Central memory CD8-positive, alpha-beta T cell (primary cell): ENCODE measurements around the gene GRIN1.
A peak's percentile ranks its signal among the peaks of the same experiment; 100 is the strongest.

Experiments
- ATAC-seq: fragments of 150-1000 bp; cut with Tn5 transposase; replicated peaks from 2 replicates; pipeline ENCODE4 v1.10.0; 2022; ENCODE audit warnings: mild to moderate bottlenecking, moderate FRiP score, moderate number of reproducible peaks; ENCODE audit not compliant: poor library complexity, severe bottlenecking; ENCODE audit errors: extremely low read depth
- DNase-seq, 2 donors: peaks; one replicate each; pipeline ENCODE4 v3.0.0; 2021; ENCODE audit warnings: low spot score in 2 of 2
- H3K27ac Mint-ChIP-seq: one replicate; pipeline ENCODE4 v1.8.0; 2022; ENCODE audit warnings: low read depth, mild to moderate bottlenecking, moderate library complexity, mixed read lengths
- H3K27me3 Mint-ChIP-seq: one replicate; pipeline ENCODE4 v1.8.0; 2022; ENCODE audit warnings: mixed read lengths
- H3K36me3 Mint-ChIP-seq: one replicate; pipeline ENCODE4 v1.8.0; 2022; ENCODE audit warnings: mild to moderate bottlenecking, moderate library complexity, mixed read lengths; ENCODE audit not compliant: insufficient read depth
- H3K4me1 Mint-ChIP-seq: one replicate; pipeline ENCODE4 v1.8.0; 2022; ENCODE audit warnings: mixed read lengths
- H3K4me3 Mint-ChIP-seq: one replicate; pipeline ENCODE4 v1.8.0; 2022; ENCODE audit warnings: mild to moderate bottlenecking, moderate library complexity, mixed read lengths
- H3K9me3 Mint-ChIP-seq: one replicate; pipeline ENCODE4 v1.8.0; 2022; ENCODE audit warnings: mixed read lengths

GRIN1 gene

DNA sequence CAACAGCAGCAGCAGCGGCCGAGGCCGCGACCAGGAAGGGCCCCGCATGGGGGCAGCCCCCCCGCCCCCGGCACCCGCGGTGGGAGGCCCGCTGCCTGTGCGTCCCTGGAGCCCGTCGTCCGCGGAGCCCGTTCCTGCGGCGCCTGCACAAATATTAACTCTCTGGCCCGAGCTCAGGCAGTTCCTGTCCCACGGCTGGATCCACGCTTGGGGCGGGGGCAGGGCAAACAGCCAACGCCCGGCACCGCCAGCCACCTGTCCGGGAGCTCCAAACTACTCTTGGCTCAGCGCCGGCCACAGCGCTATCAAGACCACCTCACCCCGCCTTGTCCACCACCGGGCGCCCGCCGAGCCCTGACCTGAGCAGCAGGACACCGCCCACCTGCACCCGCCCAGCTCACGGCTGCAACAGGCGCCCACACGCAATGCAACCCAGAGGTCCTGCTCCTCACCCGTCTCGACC lies 31.0 kb downstream of the GRIN1 start, which contains the start of gene LRRC26:
Gene LRRC26 (minus strand): TSS at position 156 of the 463 bp plus-strand sequence. CDS start 108 bp downstream, at position 48.
- peaks cover 3% of the 10 kb centered on the region for H3K4me1 Mint-ChIP-seq
- DNase-seq = no peak

DNA sequence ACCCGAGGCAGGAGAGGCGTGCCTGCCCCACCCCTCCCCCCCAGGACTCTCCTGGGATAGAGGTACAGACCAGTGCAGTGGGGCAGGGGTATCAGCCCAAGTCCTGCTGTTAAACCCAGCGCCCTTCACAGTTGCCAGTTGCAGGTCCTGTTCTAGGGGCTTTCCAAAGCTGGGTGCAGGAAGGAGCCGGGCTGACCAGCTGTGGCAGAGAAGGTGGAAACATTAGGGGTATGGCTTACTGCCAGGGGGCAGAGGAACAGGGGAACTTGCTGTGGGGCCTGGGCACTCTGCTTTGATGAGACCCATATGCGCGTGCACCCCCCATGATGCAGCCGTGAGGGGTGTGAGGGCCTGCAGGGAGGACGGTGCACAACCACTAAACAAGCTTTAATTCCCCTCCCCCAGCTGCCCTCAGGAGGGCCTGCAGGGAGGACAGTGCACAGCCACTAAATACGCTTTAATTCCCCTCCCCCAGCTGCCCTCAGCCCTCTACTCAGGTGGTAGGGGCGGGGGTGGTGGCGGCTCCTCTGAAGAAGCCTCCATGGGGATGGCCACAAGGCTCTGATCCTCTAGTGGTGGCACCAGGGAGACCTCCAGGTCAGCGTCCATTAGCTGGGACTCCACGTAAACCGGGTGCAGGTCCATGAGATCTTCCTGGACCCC lies 31.7 kb downstream of the GRIN1 start:
- H3K4me3 Mint-ChIP-seq = no peak overlapping the region
- no peak for DNase-seq
- peaks cover 3% of the 10 kb centered on the region for H3K4me1 Mint-ChIP-seq
- H3K27me3 Mint-ChIP-seq = peaks cover 24% of the 10 kb centered on the region
- H3K27ac Mint-ChIP-seq = no peak overlapping the region
- no peak for ATAC-seq
- no peaks in the 10 kb centered on the region for H3K9me3 Mint-ChIP-seq
- peaks cover 5% of the 10 kb centered on the region for H3K36me3 Mint-ChIP-seq

More for the DNA sequence above, 31.0 kb downstream of the GRIN1 start, which contains the start of gene LRRC26:
- ATAC-seq = no peak
- H3K27me3 Mint-ChIP-seq = peaks cover 30% of the 10 kb centered on the region
- H3K27ac Mint-ChIP-seq = no peak within 1 kb of the TSS
- H3K9me3 Mint-ChIP-seq = no peaks in the 10 kb centered on the region
- peak within 1 kb of the TSS; percentile 37 for H3K4me3 Mint-ChIP-seq
- peaks cover 5% of the 10 kb centered on the region for H3K36me3 Mint-ChIP-seq

DNA sequence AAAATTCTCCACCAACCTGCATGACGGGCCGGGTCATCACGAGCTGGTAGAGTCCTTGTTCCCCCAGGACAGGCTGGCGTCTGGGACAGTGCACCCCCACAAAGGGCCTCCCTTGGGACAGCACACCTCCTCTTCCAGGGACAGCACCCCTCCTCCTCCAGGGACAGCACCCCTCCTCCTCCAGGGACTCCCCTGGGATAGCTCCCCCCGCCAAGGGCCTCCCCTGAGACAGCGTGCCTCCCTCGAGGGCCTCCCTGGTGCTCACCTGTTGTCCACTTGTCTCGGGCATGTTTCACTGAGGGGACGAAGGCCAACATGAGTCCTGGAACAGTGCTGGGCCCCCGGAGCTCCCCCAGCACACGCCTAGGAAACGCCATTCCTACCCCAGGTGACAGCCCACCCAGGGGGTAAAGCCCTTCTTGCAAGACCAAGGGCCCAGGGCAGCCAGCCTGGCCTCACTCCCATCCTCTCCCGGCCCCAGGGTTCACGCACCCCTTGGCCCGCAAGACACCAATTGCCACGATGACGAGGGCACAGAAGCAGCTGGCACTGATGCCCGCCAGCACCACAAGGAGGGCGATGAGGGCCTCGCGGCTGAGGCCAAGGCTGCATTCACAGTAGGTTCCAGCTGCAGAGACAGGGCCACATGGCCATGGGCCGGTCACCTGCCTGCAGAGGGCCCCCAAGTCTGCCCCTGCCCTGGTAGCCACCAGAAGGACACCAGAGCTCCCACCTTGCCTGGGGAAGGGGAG lies 32.4 kb downstream of the GRIN1 start:
- no peak for DNase-seq
- peaks cover 16% of the 10 kb centered on the region for H3K27me3 Mint-ChIP-seq
- peak overlapping the region; percentile 11 for H3K4me3 Mint-ChIP-seq
- H3K4me1 Mint-ChIP-seq = peaks cover 7% of the 10 kb centered on the region
- H3K27ac Mint-ChIP-seq = no peak overlapping the region
- no peaks in the 10 kb centered on the region for H3K9me3 Mint-ChIP-seq
- peaks cover 6% of the 10 kb centered on the region for H3K36me3 Mint-ChIP-seq
- no peak for ATAC-seq

DNA sequence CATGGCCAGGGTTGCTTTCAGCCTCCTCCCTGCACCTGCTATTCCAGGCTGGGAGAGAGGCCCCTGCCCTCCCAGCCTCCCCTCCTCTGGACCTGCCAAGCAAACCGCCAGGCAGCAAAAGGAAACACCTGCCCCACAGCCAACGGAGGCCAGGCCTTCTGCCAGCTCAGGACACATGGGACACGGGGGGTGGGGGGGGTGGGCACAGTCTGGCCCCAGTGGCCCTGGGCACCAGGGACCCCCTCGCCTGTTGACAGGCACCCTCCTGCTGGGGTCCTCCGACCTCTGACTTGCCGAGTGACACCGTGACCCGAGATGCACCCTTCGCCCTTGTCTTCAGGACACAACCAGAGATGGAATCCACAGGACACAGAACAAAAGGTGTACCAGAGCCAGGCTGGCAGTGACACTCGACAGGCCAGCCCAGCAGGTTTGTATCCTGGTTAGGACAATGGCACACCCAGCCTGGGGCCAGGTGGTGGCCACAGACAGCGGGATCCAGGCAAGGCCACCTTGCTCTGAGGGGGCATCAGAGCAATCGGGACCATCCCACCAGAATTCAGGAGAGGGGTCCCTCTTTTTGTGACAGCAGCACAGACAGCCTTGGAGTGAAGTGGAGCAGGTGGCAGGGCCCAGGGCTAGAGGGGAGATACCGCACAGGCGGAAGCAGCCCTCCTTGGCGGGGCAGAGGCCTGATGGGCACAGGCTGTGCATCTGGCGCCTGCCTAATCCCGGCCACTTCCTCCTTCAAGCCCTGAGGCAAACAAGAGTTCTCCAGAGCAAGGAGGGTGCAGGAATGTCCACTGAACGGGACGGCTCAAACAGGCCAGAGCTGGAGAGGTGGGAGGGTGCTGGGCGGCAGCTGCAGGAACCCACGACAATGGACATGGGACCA lies 34.2 kb downstream of the GRIN1 start:
- Mint-ChIP-seq H3K27me3 (peaks cover 9% of the 10 kb centered on the region), H3K4me3 (no peak overlapping the region), H3K36me3 (peaks cover 13% of the 10 kb centered on the region), H3K27ac (no peak overlapping the region), H3K9me3 (no peaks in the 10 kb centered on the region), H3K4me1 (peaks cover 11% of the 10 kb centered on the region)
- ATAC-seq (no peak), DNase-seq (no peak)

DNA sequence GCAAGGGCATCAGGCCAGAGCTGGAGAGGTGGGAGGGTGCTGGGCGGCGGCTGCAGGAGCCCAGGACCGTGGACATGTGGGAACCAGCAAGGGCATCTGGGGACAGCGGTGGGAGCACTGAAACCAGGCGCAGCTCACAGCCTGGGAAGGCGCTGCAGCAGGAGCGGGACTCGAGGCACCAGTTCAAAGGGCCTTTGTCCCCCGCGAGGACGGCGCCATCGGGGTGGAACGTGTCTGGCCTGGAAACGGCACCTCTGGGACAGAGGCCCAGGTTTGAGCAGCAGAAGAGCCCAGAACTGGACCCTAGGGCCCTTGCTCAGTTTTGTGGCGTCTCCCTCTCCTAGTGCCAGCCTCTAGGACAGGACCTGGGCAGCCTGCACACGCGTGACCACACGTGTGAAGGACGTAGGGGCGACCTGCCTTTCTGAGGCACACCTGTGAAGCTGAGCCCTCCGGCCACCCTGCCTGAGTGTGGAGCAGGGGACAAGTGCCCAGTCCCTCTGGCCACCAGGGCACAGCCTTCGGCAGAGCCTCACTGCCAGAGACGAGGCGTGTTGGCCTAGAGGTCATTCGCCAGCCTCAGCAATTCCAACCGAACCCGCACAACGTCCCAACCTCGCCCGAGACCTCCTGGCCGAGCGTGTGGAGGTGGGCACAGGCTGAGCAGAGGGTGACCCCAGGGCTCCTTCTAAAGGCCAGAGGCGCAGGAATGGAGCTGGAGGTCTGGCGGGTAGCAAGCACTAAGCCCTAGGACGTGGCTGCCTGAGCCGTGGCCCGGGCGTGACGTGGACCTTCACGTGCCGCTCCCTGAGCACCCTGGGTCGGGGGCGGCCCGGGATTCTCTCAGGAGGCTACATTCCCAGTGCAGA lies 35.1 kb downstream of the GRIN1 start:
- no peak for ATAC-seq
- H3K27ac Mint-ChIP-seq = no peak overlapping the region
- H3K36me3 Mint-ChIP-seq = peaks cover 17% of the 10 kb centered on the region
- H3K9me3 Mint-ChIP-seq = no peaks in the 10 kb centered on the region
- H3K27me3 Mint-ChIP-seq = peaks cover 9% of the 10 kb centered on the region
- H3K4me3 Mint-ChIP-seq = no peak overlapping the region
- H3K4me1 Mint-ChIP-seq = peaks cover 7% of the 10 kb centered on the region
- no peak for DNase-seq

DNA sequence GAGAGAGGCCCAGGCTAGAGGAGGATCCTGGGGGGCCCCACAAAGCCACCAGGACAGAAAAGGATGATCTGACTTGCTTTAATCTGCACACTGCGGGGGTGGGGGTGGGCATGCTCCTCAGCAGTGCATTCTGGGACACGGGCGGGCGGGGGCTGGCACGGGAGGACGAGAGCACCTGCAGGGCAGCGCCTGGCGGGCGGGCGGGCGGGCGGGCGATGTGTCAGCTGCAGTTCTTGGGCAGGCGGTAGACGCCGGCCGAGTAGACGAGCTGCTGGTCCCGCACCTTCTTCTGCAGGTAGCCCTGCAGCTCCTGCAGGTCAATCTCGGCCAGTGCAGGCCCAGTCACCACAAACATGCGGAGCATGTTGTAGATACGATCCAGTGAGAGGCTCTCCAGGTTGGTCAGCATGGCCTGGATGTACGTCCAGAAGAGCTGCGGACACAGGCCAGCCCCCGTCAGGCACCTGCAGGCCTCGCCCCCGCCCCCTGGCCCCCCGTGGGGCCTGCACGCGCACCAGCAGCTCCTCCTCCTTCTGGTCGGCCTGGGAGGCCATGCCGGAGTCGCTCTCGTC lies 35.9 kb downstream of the GRIN1 start:
- no peak for ATAC-seq
- no peak overlapping the region for H3K4me3 Mint-ChIP-seq

DNA sequence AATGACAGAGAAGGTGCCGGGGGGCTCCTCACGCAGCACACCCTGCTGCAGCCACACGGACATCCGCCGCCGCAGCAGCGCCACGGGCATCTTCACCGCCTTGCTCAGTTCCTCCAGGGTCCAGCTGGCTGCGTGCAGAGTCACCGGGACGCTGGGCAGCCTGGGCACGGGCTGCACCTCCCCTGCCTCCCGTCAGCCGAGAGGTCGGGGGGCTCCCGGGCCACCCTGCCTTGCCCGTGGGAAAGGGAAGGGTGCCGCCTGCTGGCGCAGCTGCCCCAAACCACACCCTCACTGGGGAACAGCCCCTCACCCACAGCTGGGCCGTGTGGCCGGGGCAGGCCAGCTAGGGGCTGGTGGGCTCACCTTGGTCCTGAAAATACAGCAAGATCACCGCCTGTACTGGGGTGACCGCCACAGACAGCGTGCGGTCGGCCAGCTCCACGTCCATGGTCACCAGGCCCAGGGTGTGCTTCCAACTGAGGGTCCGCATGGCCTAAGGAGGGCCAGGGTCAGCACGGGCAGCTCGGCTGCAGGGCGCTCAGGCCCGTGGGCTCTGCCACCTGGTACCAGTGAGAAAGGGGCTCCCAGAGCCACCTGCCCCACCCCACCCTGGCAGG lies 36.5 kb downstream of the GRIN1 start:
- ATAC-seq = no peak

More for the DNA sequence above, 35.9 kb downstream of the GRIN1 start:
- Mint-ChIP-seq H3K27ac (no peak overlapping the region), H3K9me3 (no peaks in the 10 kb centered on the region), H3K36me3 (peaks cover 21% of the 10 kb centered on the region), H3K27me3 (peaks cover 9% of the 10 kb centered on the region), H3K4me1 (peaks cover 7% of the 10 kb centered on the region)
- DNase-seq = no peak

DNA sequence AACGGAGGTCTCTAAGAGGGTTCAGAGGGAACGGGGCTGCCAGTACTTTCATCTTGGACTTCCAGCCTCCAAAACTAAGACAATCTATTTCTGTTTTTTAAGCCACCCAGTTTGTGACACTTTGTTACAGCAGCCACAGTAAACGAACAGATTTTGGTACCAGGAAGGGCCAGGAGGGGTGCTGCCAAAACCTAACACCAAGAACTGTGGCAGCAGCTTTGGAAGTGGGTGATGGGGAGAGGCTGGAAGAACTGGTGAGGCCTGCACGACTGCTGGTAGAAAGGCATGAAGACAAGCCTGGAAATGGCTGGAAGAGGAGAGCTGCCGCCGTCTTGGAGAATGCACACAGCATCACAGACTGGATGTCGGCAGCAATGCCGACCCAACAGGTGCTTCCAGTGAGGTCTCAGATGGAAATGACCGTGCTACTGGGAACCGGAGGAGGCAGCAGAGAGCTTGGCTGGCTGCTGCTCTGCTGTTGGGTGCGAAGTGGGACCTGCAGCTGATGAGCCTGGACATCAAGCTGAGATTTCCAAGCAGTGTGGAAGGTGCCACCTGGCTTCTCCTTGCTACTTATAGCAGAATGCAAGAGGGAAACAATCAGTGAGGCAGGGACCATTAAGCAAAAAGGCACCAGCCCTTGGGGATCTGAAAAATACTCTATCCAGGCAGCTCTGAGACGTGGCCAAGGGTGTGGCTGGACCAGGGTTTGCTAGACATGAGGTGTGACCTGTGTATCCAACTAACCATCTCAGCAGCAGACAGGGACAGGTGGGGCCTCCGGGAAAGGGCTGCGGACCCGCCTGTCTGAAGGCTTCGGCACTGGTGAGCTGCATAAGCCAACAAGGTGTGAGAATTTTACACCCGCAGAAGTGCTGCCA lies 37.6 kb downstream of the GRIN1 start:
- Mint-ChIP-seq H3K4me1 (peaks cover 7% of the 10 kb centered on the region), H3K9me3 (no peaks in the 10 kb centered on the region), H3K36me3 (peaks cover 20% of the 10 kb centered on the region), H3K27me3 (no peaks in the 10 kb centered on the region), H3K27ac (peak overlapping the region; percentile 70), H3K4me3 (no peak overlapping the region)
- DNase-seq (no peak), ATAC-seq (no peak)

More for the DNA sequence above, 36.5 kb downstream of the GRIN1 start:
- no peak overlapping the region for H3K27ac Mint-ChIP-seq
- DNase-seq = no peak
- peaks cover 5% of the 10 kb centered on the region for H3K27me3 Mint-ChIP-seq
- H3K9me3 Mint-ChIP-seq = no peaks in the 10 kb centered on the region
- H3K4me3 Mint-ChIP-seq = no peak overlapping the region
- H3K4me1 Mint-ChIP-seq = peaks cover 7% of the 10 kb centered on the region
- H3K36me3 Mint-ChIP-seq = peaks cover 20% of the 10 kb centered on the region

DNA sequence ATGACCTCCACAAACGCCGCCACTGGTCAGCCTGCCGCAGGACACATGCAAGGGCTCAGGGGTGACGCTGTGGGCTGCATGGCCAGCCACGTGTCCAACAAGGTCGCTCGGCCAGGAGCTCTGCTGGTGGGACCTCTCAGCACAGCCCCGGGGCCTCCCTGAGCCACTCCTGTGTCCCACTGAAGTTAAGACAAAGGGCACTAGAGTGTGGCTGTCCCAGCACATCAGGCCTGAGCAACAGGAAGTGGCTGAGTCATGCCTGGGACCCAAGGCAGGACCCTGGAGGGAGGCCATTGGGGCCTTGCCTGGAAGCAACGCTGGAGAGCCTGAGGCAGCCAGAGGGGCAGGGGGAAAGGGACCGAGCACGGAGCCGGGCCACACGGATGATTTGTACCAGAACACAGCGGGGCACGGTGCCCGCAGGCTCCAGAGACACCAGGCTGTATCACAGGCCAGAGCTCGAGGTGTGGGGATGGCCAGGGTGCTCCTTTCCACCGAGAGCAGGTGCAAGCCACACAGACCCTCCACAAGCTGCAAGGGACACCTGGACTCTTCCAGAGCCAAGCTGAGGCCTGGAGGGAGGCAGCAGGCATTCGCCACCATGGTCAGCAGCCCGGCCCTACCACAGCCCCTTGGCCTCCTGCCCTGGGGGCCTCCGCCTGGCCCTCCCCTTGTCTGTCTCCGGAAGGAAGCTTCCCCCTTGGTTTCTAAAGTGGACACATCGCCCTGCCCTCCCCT lies 39.4 kb downstream of the GRIN1 start:
- Mint-ChIP-seq H3K27me3 (no peaks in the 10 kb centered on the region), H3K36me3 (peaks cover 26% of the 10 kb centered on the region), H3K4me1 (peaks cover 7% of the 10 kb centered on the region), H3K4me3 (no peak overlapping the region), H3K9me3 (no peaks in the 10 kb centered on the region), H3K27ac (no peak overlapping the region)
- ATAC-seq (no peak), DNase-seq (no peak)

DNA sequence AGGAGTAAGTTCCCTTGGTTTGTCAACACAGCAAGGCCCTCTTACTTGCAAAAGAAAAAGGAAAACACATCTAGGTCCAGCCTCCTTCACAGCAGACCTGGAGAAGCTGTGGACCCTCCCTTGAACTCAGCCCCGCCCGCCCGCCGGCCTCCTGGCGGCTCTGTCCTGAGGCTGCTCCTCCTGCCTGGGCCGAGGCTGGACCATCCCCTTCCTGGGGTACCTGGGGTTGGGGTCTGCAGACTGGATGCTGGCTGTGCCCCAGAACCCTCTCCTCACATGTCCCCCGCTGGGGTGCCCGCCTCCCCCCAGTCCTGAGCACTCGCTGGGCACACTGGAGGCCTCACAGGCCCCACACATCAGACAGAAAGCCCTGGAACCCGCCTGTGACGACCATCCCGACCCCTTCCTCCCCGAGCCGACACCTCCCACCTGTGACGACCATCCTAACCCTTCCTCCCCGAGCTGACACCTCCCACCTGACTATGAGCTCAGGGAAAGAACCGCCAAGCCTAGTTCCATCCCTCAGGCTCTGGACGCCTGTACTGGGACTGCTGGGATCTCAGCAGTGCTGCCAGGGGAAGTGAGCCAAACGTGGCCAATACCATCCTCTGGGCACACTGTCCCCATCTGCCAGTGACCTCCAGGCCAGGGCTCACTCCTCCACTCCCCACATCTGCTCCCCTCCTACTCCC lies 40.1 kb downstream of the GRIN1 start:
- DNase-seq (no peak), ATAC-seq (no peak)
- Mint-ChIP-seq H3K27ac (peak overlapping the region; percentile 46), H3K27me3 (no peaks in the 10 kb centered on the region), H3K4me3 (peak overlapping the region; percentile 34), H3K36me3 (peaks cover 27% of the 10 kb centered on the region), H3K4me1 (peaks cover 10% of the 10 kb centered on the region), H3K9me3 (no peaks in the 10 kb centered on the region)
